HG03196 (cell line): Measurements from ENCODE around the gene C1orf116.

ENCODE experiments used
- ATAC-seq: cut with Tn5 transposase; IDR thresholded peaks from one replicate; pipeline ENCODE4 v1.9.1; 2021; ENCODE audit not compliant: unreplicated experiment

The C1orf116 gene

DNA sequence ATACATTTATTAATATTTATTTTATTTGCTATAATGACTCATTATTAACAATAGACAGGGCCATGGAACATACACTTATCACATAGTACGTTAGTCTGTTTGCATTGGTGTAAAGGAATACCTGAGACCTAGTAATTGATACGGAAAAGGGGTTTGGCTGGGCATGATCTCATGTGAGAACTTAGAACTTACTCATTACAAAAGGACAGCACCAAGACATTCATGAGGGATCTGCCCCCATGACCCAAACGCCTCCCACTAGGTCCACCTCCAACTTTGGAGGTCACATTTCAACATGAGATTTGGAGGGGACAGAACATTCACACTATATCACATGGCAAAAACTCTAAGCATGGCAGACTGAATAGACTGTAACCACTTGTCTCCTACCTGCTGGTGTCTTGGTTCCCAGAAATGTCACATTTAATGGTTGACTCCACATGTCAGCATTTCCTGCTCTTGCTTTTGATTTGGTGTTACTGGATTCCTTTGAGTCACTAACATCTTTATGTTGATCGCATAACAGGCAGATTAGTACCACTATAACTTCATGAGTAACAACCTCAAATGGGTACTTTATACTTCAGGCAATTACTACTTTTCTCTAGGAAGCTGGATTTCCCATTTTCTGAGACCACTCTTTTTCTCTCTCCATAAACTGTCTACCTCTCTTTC, 3.5 kb upstream of the C1orf116 start:
- ATAC-seq: no peak

DNA sequence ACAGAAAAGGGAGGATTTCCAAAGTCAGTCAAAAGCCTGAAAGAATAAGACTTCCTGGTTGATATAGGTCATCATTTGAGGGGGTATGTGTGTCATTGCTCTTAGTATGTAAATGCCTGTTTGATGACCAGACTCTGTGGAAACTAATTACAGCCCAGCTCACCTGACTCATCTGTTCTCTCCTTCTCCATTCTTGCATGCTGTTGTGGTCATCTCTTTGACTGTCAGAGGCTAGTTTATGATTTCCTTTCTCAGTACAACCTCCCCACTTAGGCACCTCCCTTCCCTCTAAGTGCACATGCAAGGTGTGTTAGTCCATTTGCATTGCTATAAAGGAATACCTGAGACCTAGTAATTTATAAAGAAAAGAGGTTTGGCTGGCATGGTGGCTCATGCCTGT, 2.4 kb upstream of the C1orf116 start:
- ATAC-seq: no peak

DNA sequence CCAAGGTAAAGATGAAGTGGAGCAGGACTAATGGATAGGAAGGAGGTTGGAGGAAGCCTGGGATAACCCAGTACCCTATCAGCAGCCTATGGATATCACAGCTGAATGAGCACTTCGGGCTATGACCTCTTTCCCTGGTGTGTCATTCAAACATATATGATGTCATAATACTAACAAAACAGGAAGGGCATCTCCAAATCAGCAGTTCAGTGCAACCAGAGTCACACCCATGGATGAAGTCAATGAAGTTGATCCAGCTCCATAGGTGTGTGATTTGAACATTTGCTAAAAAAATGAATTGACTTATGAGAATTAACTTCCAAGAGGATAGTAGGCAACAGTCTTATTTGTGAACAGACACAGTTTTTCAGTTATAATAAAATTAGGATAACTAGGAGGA, 1.7 kb upstream of the C1orf116 start:
- no peak for ATAC-seq

DNA sequence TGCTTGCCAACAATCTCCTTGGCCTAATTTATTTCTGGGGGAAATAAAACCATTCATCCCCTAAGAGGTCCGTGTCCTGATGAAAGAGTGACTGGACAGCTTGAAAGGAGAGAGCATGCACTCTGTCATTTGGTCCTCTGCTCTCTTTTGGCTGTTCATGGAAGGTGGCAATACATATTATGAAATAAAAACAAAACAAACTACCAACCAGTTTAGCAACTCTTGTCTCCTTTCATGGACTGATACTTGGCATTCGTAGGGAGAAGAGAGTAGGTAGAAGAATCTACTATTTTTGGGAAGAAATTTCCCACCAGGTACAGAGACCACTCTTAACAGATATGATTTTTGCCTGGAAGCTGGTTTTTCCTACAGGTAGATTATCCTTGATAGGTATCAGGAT, 746 bp upstream of the C1orf116 start:
- ATAC-seq: no peak

DNA sequence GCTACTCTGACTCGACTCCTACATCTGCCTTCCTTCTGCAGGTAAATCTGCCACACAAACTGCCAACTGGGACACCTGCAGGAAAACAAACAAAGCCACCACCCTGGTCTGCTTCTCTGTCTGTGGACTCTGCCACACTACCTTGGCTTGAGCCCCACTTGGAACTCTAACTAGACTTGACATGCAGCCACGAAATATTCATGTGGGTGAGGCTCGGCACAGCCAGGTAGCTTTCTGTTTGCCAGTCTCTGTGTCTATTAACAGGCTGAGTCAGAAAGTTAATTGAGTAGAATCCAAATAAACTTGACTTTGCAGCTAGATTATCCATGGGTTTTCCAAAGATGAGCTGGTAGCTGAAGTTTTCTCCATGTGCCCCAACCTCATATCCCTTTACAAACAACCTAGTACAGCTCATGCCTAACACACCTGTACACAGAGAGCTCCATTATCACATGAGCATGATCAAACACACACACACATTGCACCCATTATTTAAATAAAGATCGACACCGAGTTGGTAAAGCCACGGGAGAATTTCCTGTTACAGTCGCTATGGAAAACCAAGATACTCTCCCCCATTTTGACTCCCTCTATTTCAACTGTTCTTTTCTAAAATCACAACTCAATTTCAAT, 808 bp downstream of the C1orf116 start:
- no peak for ATAC-seq

DNA sequence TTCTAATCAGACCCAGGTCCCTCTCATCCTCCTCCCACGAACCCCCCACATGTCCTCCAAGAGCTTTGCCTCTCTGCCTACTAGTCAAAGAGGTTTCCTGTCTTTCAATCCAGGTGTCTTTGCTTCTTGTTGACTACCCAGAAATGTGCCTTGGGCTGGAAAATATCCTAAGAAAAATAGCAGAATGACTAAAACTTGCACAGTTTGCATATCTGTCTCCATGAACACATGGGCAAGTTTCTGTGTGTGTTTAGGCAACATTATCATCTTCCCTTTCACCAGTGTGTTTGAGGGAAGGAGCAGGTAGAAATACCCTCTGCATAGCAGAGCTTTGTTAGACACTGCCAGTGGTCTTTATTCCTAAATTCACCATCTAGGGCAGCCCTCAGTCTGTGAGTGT, 1.5 kb downstream of the C1orf116 start:
- no peak for ATAC-seq

DNA sequence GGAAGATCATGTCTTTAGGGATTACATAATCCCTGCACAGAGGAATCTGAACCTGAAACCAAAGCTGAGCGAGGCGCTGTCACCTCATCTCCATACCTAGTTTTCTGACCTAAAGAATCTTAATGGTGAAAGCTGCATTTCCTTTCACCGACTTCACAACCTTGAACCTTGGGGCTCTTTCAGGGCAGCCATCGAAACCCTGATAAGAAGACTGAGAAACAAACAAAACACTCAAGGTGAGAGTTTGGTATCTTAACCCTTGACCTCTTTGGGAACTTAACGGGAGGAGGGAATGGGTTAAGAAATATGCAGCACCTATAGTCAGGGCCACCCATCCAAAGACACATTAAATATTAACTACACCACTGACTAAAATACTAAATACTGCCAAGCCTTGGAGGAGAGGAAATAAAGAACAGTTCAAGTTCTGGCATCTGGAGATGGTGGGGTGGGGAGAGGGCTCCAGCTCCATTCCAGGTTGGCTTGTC, 2.0 kb downstream of the C1orf116 start:
- no peak for ATAC-seq

DNA sequence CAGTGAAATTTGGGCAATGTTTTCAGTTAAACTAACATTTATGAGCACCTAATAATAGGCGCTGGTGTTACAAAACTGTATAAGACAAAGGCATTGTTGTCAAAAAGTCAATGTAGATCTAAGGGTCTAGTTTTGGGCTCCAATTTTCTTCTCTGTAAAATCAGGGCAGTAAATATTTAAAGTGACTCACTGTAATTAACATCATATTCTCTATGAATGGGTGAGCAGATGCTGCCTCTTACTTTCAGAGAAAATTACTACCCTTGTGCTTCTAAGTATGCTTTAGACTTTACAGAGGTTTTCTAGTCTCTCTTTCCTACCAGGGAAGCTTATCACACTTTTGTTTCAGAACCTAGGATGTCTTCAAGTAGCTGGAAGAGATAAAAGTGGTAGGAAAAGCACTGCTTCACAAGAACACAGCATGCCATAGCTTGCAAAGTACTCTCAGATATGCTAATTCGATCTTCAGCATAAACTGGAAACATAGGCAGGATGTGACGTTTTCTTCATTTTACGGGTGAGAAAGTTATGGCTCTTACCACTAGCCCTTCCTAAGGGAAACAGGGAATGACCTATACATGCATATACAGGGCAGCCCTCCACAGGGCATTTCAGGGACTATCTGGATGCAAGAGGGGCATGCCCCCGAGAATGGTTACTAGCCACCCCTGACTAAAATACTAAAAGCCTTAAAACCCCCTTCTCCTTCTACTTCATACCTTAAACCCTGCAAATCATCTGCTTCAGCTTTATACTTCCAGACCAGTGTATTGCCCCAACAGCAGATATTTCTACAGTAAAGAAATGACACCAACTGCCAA, 2.6 kb downstream of the C1orf116 start:
- no peak for ATAC-seq

DNA sequence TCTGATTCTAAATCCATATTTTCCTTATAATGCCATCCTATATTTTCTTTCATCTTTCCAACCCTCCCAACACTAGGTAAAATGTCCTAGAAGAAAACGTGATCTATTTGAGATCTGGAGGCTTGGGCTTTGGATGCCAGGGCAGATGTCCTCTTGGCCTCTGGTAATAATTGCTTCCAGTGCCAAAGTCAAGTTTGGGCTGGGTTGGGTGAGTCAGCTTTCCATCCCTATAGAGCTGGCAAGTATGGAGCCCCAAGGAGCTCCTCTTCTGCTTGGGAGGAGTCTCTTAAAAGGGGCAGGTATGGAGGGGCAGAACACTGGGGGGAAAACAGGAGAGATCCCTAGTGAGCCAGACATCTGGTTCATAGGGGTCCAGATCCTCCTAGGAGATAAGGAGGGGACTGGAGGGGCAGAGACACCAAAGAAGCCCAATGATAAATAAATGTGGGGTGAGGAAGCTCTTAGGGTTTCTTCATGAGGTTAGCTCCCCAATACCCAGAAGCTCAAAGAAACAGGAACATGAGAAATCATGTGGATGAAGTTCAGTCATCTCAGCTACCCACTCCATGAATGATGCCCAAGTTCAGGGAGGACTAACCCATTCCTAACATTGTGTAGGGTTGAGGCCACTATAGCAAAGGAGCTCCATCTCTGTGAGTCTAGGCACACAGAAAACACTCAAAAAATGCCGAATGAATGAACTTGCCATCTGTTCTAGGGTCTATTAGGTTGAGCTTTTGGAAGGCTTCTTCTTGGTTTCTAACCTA, 3.5 kb downstream of the C1orf116 start:
- ATAC-seq: no peak

DNA sequence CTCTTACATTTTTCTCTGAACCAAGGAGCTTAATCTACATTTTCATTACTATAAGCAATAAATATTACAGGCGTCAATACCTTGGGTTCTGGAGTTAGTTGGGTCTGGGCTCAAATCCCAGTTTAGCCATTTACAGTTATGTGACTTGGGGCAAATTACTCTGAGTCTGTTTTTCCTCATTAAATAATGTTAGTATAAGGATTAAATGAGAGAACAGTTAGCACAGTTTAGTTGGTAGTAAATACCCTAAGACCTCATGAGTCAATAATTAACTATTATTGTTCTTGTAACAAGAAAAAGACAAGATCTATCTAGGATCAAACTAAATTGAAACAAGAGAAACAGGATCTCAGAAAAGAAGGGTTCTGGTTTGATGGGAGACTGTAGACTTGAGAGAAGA, 4.6 kb downstream of the C1orf116 start:
- no peak for ATAC-seq

DNA sequence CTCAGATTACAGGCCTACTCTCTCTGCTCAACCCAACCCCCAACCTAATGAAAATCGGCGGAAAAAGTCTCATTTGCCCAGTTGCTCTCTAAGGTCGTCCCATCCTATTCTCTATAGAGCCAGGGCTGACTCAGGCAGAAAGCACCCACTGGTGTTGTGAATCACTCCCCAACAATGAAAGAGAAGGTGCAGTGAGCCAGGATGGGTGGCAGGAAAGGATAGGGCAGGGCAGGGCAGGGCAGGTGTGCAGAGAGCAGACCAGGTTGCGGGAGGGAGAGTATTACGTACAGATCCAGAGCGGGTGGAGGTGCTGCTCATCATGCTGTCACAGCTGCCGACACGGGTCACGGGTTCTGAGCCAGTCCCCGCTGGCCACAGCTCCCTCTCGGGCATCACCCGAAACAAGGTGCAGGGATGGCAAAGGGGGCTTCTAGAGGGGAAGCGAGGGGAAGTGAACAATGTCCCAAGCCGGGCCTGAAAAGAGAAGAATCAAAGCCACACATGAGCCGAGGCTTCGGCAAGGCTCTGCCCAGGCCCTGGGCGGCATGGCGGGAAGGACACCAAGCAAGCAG, 5.3 kb downstream of the C1orf116 start:
- ATAC-seq: no peak

DNA sequence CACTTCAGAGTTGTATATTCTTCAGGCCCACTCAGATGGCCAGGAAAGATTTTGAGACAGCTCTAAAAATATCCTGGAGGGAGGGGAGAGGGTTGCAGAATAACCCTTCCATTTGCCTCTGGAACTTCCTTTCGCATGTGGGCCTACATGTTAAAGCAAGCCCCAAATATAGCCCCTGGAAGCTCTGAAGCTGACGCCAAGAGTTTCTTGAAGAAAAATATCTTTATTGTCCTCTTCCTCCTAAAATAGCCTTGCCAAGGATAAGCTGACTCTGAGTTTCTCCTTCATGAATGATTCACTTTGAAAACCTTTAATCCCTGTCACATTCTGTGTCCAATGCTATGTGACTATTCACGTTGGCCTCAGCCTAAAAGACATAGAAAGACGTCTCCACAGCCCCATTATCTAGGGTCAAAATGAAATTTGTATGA, 6.4 kb downstream of the C1orf116 start:
- no peak for ATAC-seq

DNA sequence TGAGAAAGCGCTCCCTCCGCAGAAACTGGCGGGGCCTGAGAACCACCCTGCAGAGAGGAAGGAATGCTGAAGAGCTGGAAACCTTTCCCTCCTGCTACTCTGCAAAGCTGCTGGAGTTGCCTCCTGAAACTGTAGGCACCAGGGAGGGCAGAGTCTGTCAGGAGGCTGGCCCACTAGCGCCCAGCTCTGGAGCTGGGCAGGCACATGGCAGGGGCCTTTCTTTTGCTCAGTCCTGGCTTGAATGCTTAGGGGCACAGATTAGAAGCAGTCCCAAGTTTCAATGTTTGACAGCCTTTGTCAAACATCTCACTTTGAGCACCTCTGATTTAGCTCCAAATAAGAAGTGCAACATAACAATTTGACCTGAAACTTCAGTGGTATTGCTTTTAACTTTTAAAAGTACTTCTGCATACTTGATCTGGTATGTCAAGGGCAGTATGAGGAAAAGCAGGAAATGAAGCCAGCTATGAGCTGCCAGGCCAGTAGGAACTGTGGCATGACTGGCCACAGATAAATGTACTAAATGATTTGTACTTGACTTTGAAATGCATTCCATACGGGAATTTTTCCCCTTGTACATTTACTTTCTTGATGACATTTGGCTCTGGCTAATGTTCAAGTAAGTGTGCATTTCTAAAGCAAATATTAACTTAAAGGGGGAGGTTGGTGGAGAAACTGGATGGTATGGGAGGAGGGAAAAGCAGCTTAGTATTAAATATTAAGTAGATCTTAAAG, 7.2 kb downstream of the C1orf116 start:
- no peak for ATAC-seq

DNA sequence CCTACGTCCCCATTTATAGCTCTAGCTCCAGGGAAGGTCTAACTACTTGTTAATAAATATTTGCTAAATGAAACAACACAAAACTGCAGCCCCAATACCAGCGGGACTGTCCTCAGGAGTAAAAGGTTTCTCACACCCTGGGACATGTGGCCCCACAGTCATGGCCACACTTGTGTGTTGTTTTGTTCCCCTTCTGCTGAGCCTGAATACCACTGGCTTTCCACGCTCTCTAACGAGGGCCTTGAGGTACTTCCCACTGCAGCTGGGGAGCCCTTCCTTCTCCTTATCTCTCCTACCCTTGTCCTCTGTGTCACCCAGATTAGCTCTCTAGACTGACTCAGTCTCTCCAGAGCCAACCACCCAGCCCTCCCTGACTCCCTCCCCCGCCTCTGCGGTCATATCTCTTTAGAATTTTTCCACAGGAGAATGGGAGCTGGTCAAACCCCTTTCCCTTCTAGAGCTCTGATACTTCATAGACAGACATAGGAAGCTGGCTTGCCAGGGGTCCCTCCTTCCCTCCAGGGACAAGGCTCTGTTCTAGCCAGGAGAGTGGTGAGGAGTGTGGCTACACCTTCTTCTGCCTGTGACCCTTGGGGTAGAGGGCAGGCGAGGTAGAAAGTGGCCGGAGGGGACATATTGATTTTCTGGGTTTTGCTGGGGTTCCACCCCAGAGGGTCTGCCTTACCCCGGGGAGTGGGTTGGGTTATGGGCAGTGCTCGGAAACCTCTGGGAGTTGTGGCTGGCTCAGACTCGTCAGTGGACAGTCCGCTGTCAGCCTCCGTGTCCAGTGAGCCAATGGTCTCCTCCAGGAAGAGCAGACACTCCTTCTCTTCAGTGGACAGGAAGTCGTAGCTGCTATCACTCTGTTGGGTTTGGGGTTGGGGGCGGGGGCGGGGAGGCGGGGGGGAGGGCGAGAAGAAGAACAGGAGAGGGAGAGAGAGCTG, 8.1 kb downstream of the C1orf116 start:
- ATAC-seq: no peak

DNA sequence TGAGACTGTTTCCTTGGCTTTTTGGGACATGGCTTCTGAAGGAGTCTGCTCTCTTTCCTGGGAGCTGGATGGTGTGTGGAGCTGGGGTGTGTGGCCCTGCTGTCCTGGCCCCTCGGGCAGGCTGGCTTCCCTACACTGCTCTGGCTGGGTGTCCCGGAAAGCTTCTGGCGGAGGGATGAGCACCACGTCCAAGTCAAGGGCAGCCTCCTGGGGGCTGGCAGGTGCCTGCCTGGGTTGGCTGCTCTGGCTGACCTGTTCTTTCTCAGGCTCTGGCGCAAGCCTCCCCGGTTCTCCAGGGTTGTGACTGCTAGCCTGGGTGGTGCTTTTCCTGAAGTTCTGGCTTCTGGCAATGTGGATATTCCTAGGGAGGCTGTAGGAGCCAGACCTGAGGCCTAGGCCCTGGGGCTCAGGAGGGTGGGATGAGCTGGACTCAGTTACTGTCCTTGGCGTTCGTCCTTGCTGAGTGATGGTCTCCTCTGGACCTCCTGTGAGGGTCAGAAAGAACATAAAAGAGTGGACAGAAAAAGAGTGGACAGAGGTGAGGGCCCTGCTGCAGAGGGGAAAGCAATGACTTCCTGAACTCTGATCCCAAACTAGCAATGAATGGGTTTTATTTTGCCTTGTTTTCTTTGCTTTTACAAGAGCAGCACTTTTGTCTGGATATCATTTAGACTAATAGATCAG, 9.4 kb downstream of the C1orf116 start:
- no peak for ATAC-seq

DNA sequence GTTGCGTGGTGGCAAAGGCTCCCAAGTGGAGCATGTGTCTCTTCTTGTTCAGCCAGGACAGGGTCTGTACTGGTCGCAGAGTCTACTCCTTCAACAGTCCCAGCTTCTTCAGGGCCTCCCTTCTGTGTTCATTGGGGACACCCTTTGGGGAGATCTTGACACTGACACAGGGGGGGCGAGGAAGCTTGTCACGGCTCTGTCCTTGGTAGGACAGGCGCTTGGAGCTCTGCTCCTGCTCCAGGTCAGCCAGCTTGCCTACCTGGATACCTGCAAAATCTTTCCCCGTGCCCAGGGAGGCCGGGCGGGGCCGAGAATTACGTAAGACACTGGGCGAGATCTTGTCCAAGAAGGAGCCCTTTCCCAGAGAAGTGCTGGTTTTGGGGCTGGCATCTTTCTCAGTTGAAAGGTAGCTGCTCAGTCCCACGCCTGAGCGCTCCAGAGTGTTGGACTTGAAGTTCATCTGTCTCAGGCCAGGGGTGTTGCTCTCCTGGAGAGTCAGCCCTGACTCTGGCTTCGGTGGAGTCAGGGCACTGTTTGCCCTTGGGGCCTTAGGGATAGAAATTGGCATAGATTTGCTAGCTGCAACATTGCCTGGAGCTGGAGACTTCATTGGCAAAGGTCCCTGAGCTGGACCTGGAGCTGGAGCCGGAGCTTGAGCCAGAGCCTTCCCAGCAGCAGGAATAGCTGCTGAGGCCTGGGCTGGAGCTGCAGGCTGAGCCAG, 10.5 kb downstream of the C1orf116 start:
- no peak for ATAC-seq

DNA sequence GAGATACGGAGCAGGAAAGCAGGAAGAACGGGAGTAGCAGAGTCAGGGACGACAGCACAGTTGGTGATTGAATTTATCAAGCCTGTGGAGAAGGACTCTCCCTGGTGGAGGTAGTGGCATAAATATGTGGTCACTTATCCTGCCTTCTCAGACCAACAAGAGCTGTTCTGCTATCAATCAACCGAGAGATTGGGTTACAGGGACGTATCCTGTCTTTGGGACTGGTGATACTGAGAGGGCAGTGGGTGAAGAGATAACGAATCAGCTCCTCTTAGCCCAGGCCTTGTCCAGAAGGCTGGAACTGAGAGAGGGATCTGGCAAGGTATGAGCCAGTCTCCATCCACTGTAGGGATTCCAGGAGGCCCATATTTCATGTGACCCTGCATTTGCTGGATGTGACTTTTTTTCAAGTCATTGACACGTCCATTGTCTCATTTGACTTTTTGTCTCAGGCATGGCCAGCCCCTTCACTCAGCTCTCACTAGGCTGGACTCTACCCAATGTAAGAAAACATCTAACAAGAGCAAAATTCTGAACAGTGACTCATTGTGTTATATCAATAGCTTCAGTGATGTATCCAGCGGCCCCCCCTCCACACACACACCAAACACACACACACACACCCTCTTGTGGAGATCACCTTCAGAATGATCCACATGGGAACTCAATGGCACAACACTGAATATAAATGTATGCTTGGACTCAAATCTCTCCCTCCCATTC, 11.3 kb downstream of the C1orf116 start:
- no peak for ATAC-seq
